Right cardiac atrium (tissue), 5 donors: Measurements from ENCODE around the gene TAOK3. TPM values are rescaled to one million over a fixed set of nuclear protein-coding genes. Genes with fewer than 3 reads are reported as not detected.
"Not testable (repeated sequence)": the region's sequence is repeated elsewhere in the genome, so short reads cannot be mapped to it uniquely, and the experiment has no call there.

Experiments used
- ATAC-seq, 2 donors: fragments of 200-7000 bp; cut with Tn5 transposase; one replicate each; pipeline versions ENCODE4 v1.8.0 to v1.9.1; 2020; ENCODE audit warnings: moderate library complexity in 2 of 2, mild to moderate bottlenecking in 1 of 2
- DNase-seq, 3 donors: peaks; one replicate each; pipeline ENCODE4 v3.0.0-alpha.2; 2020
- H3K27ac ChIP-seq: one replicate; pipeline ENCODE4 v1.5.1; 2013; ENCODE audit warnings: mild to moderate bottlenecking, low read length, control low read depth, moderate library complexity
- H3K27me3 ChIP-seq: one replicate; pipeline ENCODE4 v1.6.1; 2013; ENCODE audit not compliant: control insufficient read depth, insufficient read depth
- H3K4me1 ChIP-seq: one replicate; pipeline ENCODE4 v1.6.1; 2013; ENCODE audit warnings: low read length; ENCODE audit not compliant: control insufficient read depth, insufficient read depth
- H3K4me3 ChIP-seq: one replicate; pipeline ENCODE4 v1.5.1; 2013; ENCODE audit warnings: low read length, control low read depth
- H3K9me3 ChIP-seq: one replicate; pipeline ENCODE4 v1.6.1; 2013; ENCODE audit warnings: low read length; ENCODE audit not compliant: control insufficient read depth
- WGBS: extraction: QIAGEN DNeasy Blood & Tissue Kit; methylation state at CpG from one replicate; pipeline ENCODE4 v1.1.7; 2013; 5-methylcytosine and 5-hydroxymethylcytosine counted together
- intact Hi-C, 4 donors: fragments of 100-400 bp; cut with DNase I; formaldehyde crosslinking; loops; one replicate each; pipeline versions ENCODE4 v1.11.0 to v1.14.0; 2022 to 2023
- polyA plus RNA-seq: library from polyadenylated mRNA; stranded (reverse); fragments of 200-250 nt; gene quantifications from one replicate; pipeline ENCODE4 v1.2.3, GENCODE V29; 2013
- total RNA-seq, 4 donors: library from RNA; stranded (reverse); fragmentation: NEBNext Ultra II Directional; extraction: Animal tissue kit (Norgen Biotek cat#: 25700); gene quantifications; one replicate each; pipeline ENCODE4 v1.2.1, GENCODE V29; 2021
- donor health status: healthy with polysubstance abuse.
- donor health status: DM: no; HTN: yes; CAD: no.
- donor health status: DM: no; HTN: no; CAD: no.
- donor health status: DM: no; HTN: yes; CAD: no; lungs with severe emphysema.
- donor health status: DM: yes; HTN: yes; CAD: no.

The TAOK3 gene
- total and polyA plus RNA-seq, 5 donors = 16.9 to 29.1 (median 24.5) TPM

- Histone ChIP-seq H3K9me3 (no peaks in the 10 kb centered on the region), H3K27ac (peak overlapping the region; percentile 45), H3K4me3 (no peak overlapping the region), H3K4me1 (peaks cover 3% of the 10 kb centered on the region), H3K27me3 (no peaks in the 10 kb centered on the region)
- 27% methylated on average over 1 of the region's 1 CpG for WGBS
- no peak for DNase-seq
- ATAC-seq = peak in 1 of 2 donors; percentile 58
- intact Hi-C loops = no loop called here
These were observed 15.9 kb downstream of the TAOK3 start for GRCh38 chr12:118356809-118357256.

- intact Hi-C loops = no loop called here
- Histone ChIP-seq H3K27ac (no peak overlapping the region), H3K27me3 (no peaks in the 10 kb centered on the region), H3K9me3 (no peaks in the 10 kb centered on the region), H3K4me3 (no peak overlapping the region), H3K4me1 (peaks cover 3% of the 10 kb centered on the region)
- ATAC-seq (no peak), DNase-seq (no peak)
- WGBS = 98% methylated on average over 1 of the region's 1 CpG
These were observed 16.9 kb downstream of the TAOK3 start for GRCh38 chr12:118355843-118356242.

DNA sequence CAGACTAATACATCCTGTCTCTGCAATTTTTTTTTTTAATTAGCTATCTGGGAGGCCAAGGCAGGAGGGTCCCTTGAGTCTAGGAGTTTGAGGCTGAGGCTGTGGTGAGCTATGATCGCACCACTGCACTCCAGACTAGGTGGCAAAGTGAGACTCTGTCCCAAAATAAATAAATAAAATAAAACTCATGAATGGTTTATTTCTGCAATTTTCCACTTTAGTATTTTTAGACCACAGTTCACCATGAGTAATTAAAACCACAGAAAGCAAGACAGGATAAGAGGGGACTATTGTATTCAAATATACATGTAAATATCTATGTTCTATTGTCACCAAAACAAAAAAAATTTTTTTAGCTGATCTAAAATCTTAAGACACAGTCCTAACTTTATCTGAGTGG is 17.8 kb downstream of the TAOK3 start:
- peaks cover 3% of the 10 kb centered on the region for H3K4me1 ChIP-seq

DNA sequence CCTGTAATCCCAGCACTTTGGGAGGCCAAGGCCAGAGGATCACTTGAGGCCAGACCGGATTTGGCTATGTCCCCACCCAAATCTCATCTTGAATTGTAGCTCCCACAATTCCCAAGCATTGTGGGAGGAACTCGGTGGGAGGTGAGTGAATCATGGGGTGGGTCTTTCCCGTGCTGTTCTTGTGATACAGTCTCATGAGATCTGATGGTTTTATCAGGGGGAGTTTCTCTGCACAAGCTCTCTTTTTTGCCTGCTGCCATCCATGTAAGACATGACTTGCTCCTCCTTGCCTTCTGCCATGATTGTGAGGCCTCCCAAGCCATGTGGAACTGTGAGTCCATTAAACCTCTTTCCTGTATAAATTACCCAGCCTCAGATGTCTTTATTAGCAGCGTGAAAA is 18.2 kb downstream of the TAOK3 start:
- H3K4me1 ChIP-seq, H3K4me3 ChIP-seq, H3K27me3 ChIP-seq, H3K27ac ChIP-seq, H3K9me3 ChIP-seq, DNase-seq, intact Hi-C loops, ATAC-seq: not testable (repeated sequence)
- WGBS = 91% methylated on average over 4 of the region's 4 CpGs

More for the DNA sequence above, 17.8 kb downstream of the TAOK3 start:
- WGBS = 88% methylated on average over 1 of the region's 1 CpG
- intact Hi-C loops = no loop called here
- no peak overlapping the region for H3K4me3 ChIP-seq
- DNase-seq = no peak
- H3K9me3 ChIP-seq = no peaks in the 10 kb centered on the region
- no peak overlapping the region for H3K27ac ChIP-seq
- ATAC-seq = no peak
- no peaks in the 10 kb centered on the region for H3K27me3 ChIP-seq

- DNase-seq (no peak), ATAC-seq (no peak)
- Histone ChIP-seq H3K9me3 (no peaks in the 10 kb centered on the region), H3K27ac (no peak overlapping the region), H3K27me3 (no peaks in the 10 kb centered on the region), H3K4me3 (no peak overlapping the region), H3K4me1 (peaks cover 3% of the 10 kb centered on the region)
- 89% methylated on average over 4 of the region's 4 CpGs for WGBS
- intact Hi-C loops = no loop called here
These were observed 19.0 kb downstream of the TAOK3 start for GRCh38 chr12:118353721-118354120.

- Histone ChIP-seq H3K27ac (no peak overlapping the region), H3K4me1 (peaks cover 2% of the 10 kb centered on the region), H3K9me3 (no peaks in the 10 kb centered on the region), H3K27me3 (no peaks in the 10 kb centered on the region), H3K4me3 (no peak overlapping the region)
- DNase-seq = no peak
- no peak for ATAC-seq
- 91% methylated on average over 6 of the region's 6 CpGs for WGBS
- intact Hi-C loops = no loop called here
These were observed 21.7 kb downstream of the TAOK3 start for GRCh38 chr12:118350908-118351559.

GRCh38 chr12:118347916-118348315 is 24.8 kb downstream of the TAOK3 start:
- intact Hi-C loops = no loop called here
- 97% methylated on average over 2 of the region's 2 CpGs for WGBS
- no peak for ATAC-seq
- H3K27me3 ChIP-seq = no peaks in the 10 kb centered on the region
- no peak overlapping the region for H3K4me3 ChIP-seq
- H3K9me3 ChIP-seq = no peaks in the 10 kb centered on the region
- no peak for DNase-seq
- H3K4me1 ChIP-seq = peaks cover 2% of the 10 kb centered on the region
- no peak overlapping the region for H3K27ac ChIP-seq

GRCh38 chr12:118346895-118347294 is 25.8 kb downstream of the TAOK3 start:
- Histone ChIP-seq H3K27ac (no peak overlapping the region), H3K4me1 (peaks cover 2% of the 10 kb centered on the region), H3K9me3 (no peaks in the 10 kb centered on the region), H3K27me3 (no peaks in the 10 kb centered on the region), H3K4me3 (no peak overlapping the region)
- intact Hi-C loops = no loop called here
- ATAC-seq = peak in 1 of 2 donors; percentile 22
- DNase-seq = no peak
- 59% methylated on average over 7 of the region's 7 CpGs for WGBS

DNA sequence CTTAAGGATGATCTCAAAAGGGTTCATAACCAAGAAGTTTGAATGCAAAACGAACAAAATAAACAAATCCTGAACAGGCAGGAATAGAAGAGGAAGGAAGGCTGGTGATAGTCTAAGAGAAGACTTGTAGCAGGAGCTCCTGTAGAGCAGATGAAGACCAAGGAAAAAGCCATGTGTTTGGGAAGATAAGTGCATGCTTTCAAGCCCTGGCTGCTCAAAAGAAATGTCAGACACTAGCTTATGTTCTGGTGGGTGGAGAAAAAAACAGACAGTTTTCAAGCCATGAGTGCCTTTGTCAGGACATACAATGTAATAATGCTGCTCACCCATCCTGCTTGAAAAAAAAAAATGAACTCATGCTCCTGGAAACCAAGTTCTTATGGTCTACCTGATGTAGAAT is 27.4 kb downstream of the TAOK3 start:
- ATAC-seq (no peak), DNase-seq (no peak)
- Histone ChIP-seq H3K4me3 (no peak overlapping the region), H3K9me3 (no peaks in the 10 kb centered on the region), H3K27ac (no peak overlapping the region), H3K4me1 (peaks cover 2% of the 10 kb centered on the region), H3K27me3 (no peaks in the 10 kb centered on the region)
- 38% methylated on average over 1 of the region's 1 CpG for WGBS
- intact Hi-C loops = no loop called here

DNA sequence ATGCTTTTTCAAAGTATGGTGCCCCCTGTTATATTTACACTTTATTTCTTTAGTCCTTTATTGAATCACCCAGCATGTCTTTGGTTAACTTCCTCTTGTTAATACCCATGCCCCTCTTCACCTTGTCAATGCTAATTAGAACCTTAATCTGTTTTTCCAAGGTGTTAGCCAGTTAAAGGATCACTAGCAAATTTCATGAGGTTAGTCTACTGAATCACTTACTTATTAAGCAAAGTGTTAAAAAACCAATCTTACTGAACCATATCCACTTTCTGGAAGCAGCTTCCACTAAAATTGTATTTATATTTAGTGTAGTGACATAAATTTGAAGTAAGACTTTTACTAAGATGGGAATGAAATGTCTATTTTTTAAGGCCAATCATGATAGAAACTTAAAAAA is 27.9 kb downstream of the TAOK3 start:
- H3K4me1 ChIP-seq = peaks cover 2% of the 10 kb centered on the region
- ATAC-seq = no peak
- no peaks in the 10 kb centered on the region for H3K27me3 ChIP-seq
- no peak overlapping the region for H3K4me3 ChIP-seq
- intact Hi-C loops = no loop called here
- H3K27ac ChIP-seq = no peak overlapping the region
- no peaks in the 10 kb centered on the region for H3K9me3 ChIP-seq
- DNase-seq = no peak

DNA sequence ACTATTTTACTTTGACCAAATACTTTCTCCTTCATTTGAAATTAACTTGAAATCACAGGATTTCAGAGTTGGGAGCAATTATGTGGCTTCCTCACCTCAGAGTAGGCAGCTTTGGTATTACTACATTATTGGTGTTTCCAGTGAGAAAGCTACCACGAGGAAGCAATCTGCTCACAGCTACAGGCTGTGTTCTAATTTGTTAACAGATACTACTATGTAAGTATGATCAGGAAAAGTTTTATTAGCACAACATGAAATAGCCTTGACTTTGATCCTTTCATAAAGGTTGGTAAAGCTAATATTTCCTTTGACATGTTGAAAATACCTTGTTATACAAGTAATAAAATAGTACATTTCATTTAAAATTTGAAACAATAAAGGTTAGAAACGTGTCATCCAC is 30.6 kb downstream of the TAOK3 start:
- H3K27me3 ChIP-seq = no peaks in the 10 kb centered on the region

More for the DNA sequence above, 30.6 kb downstream of the TAOK3 start:
- 72% methylated on average over 2 of the region's 2 CpGs for WGBS
- no peak for DNase-seq
- H3K4me1 ChIP-seq = peaks cover under 1% of the 10 kb centered on the region
- ATAC-seq = no peak
- intact Hi-C loops = no loop called here
- H3K9me3 ChIP-seq = no peaks in the 10 kb centered on the region
- no peak overlapping the region for H3K27ac ChIP-seq
- H3K4me3 ChIP-seq = no peak overlapping the region
